K562 (cell line): Measurements from ENCODE around the gene CARD14. TPM values are rescaled to one million over a fixed set of nuclear protein-coding genes. Genes with fewer than 3 reads are reported as not detected.

Source experiments
- ARID1B ChIP-seq: fragments of 450-650 bp; IDR thresholded peaks from 2 replicates; pipeline ENCODE4 v1.6.1; 2016; ENCODE audit warnings: antibody characterized with exemption, mild to moderate bottlenecking, inconsistent platforms
- DEAF1 ChIP-seq: fragments of 450-650 bp; formaldehyde crosslinking; IDR thresholded peaks from 2 replicates; pipeline ENCODE4 v1.4.0; 2020; ENCODE audit warnings: mild to moderate bottlenecking, moderate library complexity
- DPF2 ChIP-seq: fragments of 450-650 bp; IDR thresholded peaks from 2 replicates; pipeline ENCODE4 v1.6.1; 2016
- E2F6 ChIP-seq, 2 experiments: IDR thresholded peaks; 2 replicates each; pipeline ENCODE4 v1.6.1; 2011; ENCODE audit warnings: borderline replicate concordance in 1 of 2, control low read depth in 1 of 2, low read depth in 1 of 2, low read length in 1 of 2, mild to moderate bottlenecking in 1 of 2, mixed read lengths in 1 of 2, moderate library complexity in 1 of 2; ENCODE audit not compliant: insufficient read depth in 1 of 2, insufficient read length in 1 of 2, poor library complexity in 1 of 2, severe bottlenecking in 1 of 2; ENCODE audit errors: extremely low read depth in 1 of 2
- EGR1 ChIP-seq: fragments of 450-650 bp; conservative IDR thresholded peaks from 2 replicates; pipeline ENCODE4 v1.6.1; 2017; ENCODE audit warnings: mild to moderate bottlenecking
- EHMT2 ChIP-seq: fragments of 450-650 bp; IDR thresholded peaks from 2 replicates; pipeline ENCODE4 v1.6.1; 2018; ENCODE audit warnings: antibody characterized with exemption
- EP300 ChIP-seq: IDR thresholded peaks from 2 replicates; pipeline ENCODE4 v1.6.1; 2012; ENCODE audit warnings: low read length, improper control_type of control experiment
- FOXJ3 ChIP-seq: sonication (generic); formaldehyde crosslinking; IDR thresholded peaks from 2 replicates; pipeline ENCODE4 v1.4.0; 2020; ENCODE audit warnings: mild to moderate bottlenecking, missing genetic modification reagents
- GABPB2 ChIP-seq: fragments of 250-450 bp; sonication (Bioruptor Pico); conservative IDR thresholded peaks from 2 replicates; pipeline ENCODE4 v1.5.1; 2021; ENCODE audit warnings: mild to moderate bottlenecking
- IFI16 ChIP-seq: fragments of 250-450 bp; sonication (Bioruptor Pico); IDR thresholded peaks from 2 replicates; pipeline ENCODE4 v2.1.2; 2022; ENCODE audit warnings: mild to moderate bottlenecking, inconsistent platforms
- JUN ChIP-seq, 2 experiments: sonication (generic) in 1 of 2; formaldehyde crosslinking in 1 of 2; IDR thresholded peaks; 2 replicates each; pipeline versions ENCODE4 v1.6.1 to v1.8.0; 2012 to 2022; ENCODE audit warnings: borderline replicate concordance in 2 of 2, mild to moderate bottlenecking in 2 of 2, improper control_type of control experiment in 1 of 2, low read depth in 1 of 2, low read length in 1 of 2, missing genetic modification reagents in 1 of 2
- MYBL2 ChIP-seq, 2 experiments: fragments of 450-650 bp in 1 of 2; sonication (generic) in 1 of 2; formaldehyde crosslinking in 1 of 2; IDR thresholded peaks; 2 replicates each; pipeline versions ENCODE4 v1.6.1 to v1.8.1; 2017 to 2022; ENCODE audit warnings: borderline replicate concordance in 1 of 2, inconsistent platforms in 1 of 2, low read depth in 1 of 2, mild to moderate bottlenecking in 1 of 2, missing genetic modification reagents in 1 of 2, moderate library complexity in 1 of 2
- NFRKB ChIP-seq: fragments of 450-650 bp; IDR thresholded peaks from 2 replicates; pipeline ENCODE4 v1.6.1; 2016; ENCODE audit warnings: low read depth
- NR2F6 ChIP-seq: fragments of 450-650 bp; formaldehyde crosslinking; IDR thresholded peaks from 2 replicates; pipeline ENCODE4 v1.4.0; 2020; ENCODE audit warnings: mild to moderate bottlenecking
- NRF1 ChIP-seq, 2 experiments: fragments of 450-650 bp; IDR thresholded peaks in 1 of 2; conservative IDR thresholded peaks in 1 of 2; 2 replicates each; pipeline ENCODE4 v1.6.1; 2014; ENCODE audit warnings: mild to moderate bottlenecking in 2 of 2
- PKNOX1 ChIP-seq: fragments of 450-650 bp; IDR thresholded peaks from 2 replicates; pipeline ENCODE4 v1.6.1; 2016
- POU5F1 ChIP-seq: fragments of 150-350 bp; IDR thresholded peaks from 2 replicates; pipeline ENCODE4 v1.6.1; 2014; ENCODE audit warnings: borderline replicate concordance, low read length, low read depth, mild to moderate bottlenecking; ENCODE audit not compliant: partially characterized antibody
- RFX1 ChIP-seq: fragments of 450-650 bp; IDR thresholded peaks from 2 replicates; pipeline ENCODE4 v1.6.1; 2016; ENCODE audit warnings: mild to moderate bottlenecking, moderate library complexity
- RNF2 ChIP-seq: sonication (generic); IDR thresholded peaks from 2 replicates; pipeline ENCODE4 v1.6.1; 2016
- SMARCA4 ChIP-seq: fragments of 450-650 bp; IDR thresholded peaks from 2 replicates; pipeline ENCODE4 v1.6.1; 2016
- SP1 ChIP-seq: sonication (generic); formaldehyde crosslinking; IDR thresholded peaks from 2 replicates; pipeline ENCODE4 v1.8.1; 2022; ENCODE audit warnings: mild to moderate bottlenecking, missing genetic modification reagents
- SREBF2 ChIP-seq: sonication (generic); formaldehyde crosslinking; IDR thresholded peaks from 2 replicates; pipeline ENCODE4 v1.4.0; 2020; ENCODE audit warnings: mild to moderate bottlenecking, missing genetic modification reagents
- ZBTB7A ChIP-seq: IDR thresholded peaks from 2 replicates; pipeline ENCODE4 v1.6.1; 2011; ENCODE audit warnings: low read depth, mild to moderate bottlenecking, low read length, moderate library complexity, borderline replicate concordance; ENCODE audit not compliant: control insufficient read depth
- ZEB2 ChIP-seq: fragments of 450-650 bp; IDR thresholded peaks from 2 replicates; pipeline ENCODE4 v1.6.1; 2016
- ZNF274 ChIP-seq: IDR thresholded peaks from 2 replicates; pipeline ENCODE4 v1.6.1; 2011; ENCODE audit warnings: low read depth, mild to moderate bottlenecking, low read length, moderate library complexity, borderline replicate concordance
- ZNF384 ChIP-seq: IDR thresholded peaks from 2 replicates; pipeline ENCODE4 v1.6.1; 2012; ENCODE audit warnings: low read depth, low read length, improper control_type of control experiment
- ZNF707 ChIP-seq: fragments of 250-450 bp; sonication (Bioruptor Pico); conservative IDR thresholded peaks from 2 replicates; pipeline ENCODE4 v1.8.0; 2022; ENCODE audit warnings: inconsistent platforms, mild to moderate bottlenecking, moderate library complexity
- polyA plus RNA-seq, 8 experiments: library from polyadenylated mRNA; depleted of rRNA in 4 of 8; stranded (reverse) in 5 of 8; unstranded in 3 of 8; fragments of >200 nt; fragmentation: Nextera tagmentation in 2 of 8; fragmentation: Illumina TruSeq in 1 of 8; extraction: Ambion mirVana in 2 of 8; extraction: Trizol in 1 of 8; gene quantifications; 2 replicates each; pipeline versions ENCODE4 v1.2.1 to v1.2.3, GENCODE V29; 2011 to 2014; ENCODE audit warnings: inconsistent platforms in 1 of 8, missing spikeins in 1 of 8
- total RNA-seq, 7 experiments: library from RNA; depleted of rRNA in 6 of 7; stranded (reverse); fragments of >200 nt in 6 of 7; fragmentation: Illumina TruSeq in 2 of 7; extraction: Trizol in 2 of 7; gene quantifications; 2 replicates each; pipeline versions ENCODE4 v1.2.1 to v1.2.3, GENCODE V29; 2011 to 2021; ENCODE audit warnings: low replicate concordance in 1 of 7

The CARD14 gene
- total and polyA plus RNA-seq, 9 of the 15 experiments (the other 6 are each of a cell fraction or from before 2014, with no cell fraction given), result not detected

- TF ChIP-seq JUN (IDR thresholded peaks at IDR 0.05; ENCODE audit: borderline replicate concordance, low read depth, low read length), result peak; percentile 57; the same call in 1 of the 2 replicates
- no peak for TF ChIP-seq JUN (CRISPR knock-in tag; IDR thresholded peaks at IDR 0.05; ENCODE audit: borderline replicate concordance)
- peak; percentile 75 for TF ChIP-seq PKNOX1
- no peak for TF ChIP-seq DPF2
- TF ChIP-seq DEAF1 (CRISPR knock-in tag), result no peak
- TF ChIP-seq E2F6 (IDR thresholded peaks at IDR 0.05; ENCODE audit: borderline replicate concordance in 1 of 2, extremely low read depth in 1 of 2, insufficient read depth in 1 of 2, insufficient read length in 1 of 2, low read depth in 1 of 2, low read length in 1 of 2, poor library complexity in 1 of 2, severe bottlenecking in 1 of 2), result peak in 1 of 2 experiments; percentile 8
- no peak for TF ChIP-seq FOXJ3 (CRISPR knock-in tag)
- TF ChIP-seq ZNF384, result no peak
- no peak for TF ChIP-seq SREBF2 (CRISPR knock-in tag)
- TF ChIP-seq SP1 (CRISPR knock-in tag), result peak; percentile 98
- TF ChIP-seq EP300, result no peak
- no peak for TF ChIP-seq ARID1B
- no peak for TF ChIP-seq MYBL2 (IDR thresholded peaks at IDR 0.05; ENCODE audit: low read depth)
- TF ChIP-seq MYBL2 (CRISPR knock-in tag; IDR thresholded peaks at IDR 0.05; ENCODE audit: borderline replicate concordance), result no peak
- TF ChIP-seq SMARCA4, result no peak
- TF ChIP-seq NFRKB, result no peak
- TF ChIP-seq RFX1, result no peak
- TF ChIP-seq IFI16 (CRISPR knock-in tag), result no peak
- no peak for TF ChIP-seq RNF2
- TF ChIP-seq ZNF274, result no peak
- peak; percentile 91 to 93 for TF ChIP-seq NRF1 (conservative IDR thresholded peaks at IDR 0.05 in 1 of 2, IDR thresholded peaks at IDR 0.05 in 1 of 2)
- TF ChIP-seq GABPB2 (CRISPR knock-in tag), result no peak
- no peak for TF ChIP-seq NR2F6 (CRISPR knock-in tag)
- TF ChIP-seq EGR1, result peak; percentile 92
- TF ChIP-seq POU5F1, result no peak
- TF ChIP-seq EHMT2, result no peak
- no peak for TF ChIP-seq ZBTB7A
- TF ChIP-seq ZEB2, result no peak
- no peak for TF ChIP-seq ZNF707 (CRISPR knock-in tag)
Measured at GRCh38 chr17:80147035-80147822, 22.6 kb upstream of the CARD14 start, which contains the start of gene EIF4A3 (continued).
